Stimulated activated CD4-positive, alpha-beta T cell treated with anti-CD3 and anti-CD28 coated beads, TNF-alpha, amount 100 ng/mL, for 24 hours (primary cell): ENCODE data around the gene DPF1.

Experiments
- DNase-seq, 3 experiments: peaks; one replicate each; pipeline ENCODE4 v3.0.0-alpha.2; 2020; ENCODE audit warnings: low read depth in 3 of 3

Gene DPF1

DNA sequence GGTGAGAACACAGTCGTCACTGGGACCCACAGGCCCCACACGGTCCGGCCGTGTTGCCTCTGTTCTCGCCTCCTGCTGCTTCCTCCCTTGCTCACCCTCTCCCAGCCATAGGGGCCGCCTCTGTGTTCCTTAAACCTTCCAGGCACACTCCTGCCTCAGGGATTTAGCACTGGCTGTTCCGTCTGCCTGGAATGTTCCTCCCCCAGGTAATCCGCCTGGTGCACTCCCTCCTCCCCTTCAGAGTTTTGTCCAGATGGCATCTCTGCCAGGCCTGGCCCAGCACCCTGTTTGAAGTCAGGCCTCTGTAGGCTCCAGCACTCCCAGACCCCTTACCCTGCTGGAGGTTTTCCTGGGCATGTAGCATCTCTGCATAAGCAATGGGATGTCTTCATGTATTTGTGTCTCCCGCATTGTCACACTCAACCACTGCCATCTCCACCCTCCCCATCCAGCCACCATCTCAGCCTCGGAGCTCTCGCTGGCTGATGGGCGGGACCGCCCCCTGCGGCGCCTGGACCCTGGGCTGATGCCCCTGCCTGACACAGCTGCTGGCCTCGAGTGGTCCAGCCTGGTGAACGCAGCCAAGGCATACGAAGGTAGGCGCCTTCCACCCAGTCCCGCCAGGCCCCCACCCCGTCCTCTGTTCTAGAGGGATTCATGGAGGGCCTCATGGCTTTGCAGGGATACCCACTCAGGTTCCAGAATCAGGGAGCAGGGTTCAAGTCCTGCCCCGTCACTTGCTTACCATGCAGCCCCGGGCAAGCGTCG lies 25.9 kb downstream of the DPF1 start:
- no peak for DNase-seq

DNA sequence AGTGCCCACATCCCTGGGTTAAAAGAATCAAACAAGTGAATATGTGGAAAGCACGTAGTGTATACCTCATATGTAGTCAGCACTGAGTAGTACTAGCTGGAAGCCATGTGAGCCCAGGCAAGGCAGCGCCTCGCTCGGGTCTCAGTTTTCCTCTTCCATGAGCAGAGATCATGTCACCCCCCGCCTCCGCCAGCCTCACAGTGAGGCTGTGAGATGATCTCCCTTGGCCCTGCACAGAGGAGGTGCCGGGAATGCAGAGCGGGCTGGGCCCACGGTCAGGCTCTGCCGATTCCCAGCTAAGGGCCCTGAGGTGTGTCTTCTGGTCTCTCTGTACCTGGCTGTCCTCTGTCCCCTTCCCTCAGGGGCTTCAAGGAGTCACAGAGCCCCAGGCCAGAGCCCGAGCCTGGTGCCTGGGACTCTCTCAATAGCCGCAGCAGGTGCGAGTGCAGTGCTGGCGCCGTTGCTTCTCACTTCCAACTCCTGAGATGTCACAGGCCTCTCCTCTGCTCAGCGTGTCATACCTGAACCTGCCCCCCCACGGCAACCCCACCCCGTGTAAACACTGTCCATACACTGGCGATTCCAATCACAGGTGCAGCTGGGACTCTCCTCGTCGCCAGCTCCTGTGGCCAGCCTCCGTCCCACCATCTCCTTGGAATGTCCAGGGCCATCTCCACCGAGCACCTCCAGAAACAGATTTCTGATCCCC lies 26.9 kb downstream of the DPF1 start:
- DNase-seq = no peak

DNA sequence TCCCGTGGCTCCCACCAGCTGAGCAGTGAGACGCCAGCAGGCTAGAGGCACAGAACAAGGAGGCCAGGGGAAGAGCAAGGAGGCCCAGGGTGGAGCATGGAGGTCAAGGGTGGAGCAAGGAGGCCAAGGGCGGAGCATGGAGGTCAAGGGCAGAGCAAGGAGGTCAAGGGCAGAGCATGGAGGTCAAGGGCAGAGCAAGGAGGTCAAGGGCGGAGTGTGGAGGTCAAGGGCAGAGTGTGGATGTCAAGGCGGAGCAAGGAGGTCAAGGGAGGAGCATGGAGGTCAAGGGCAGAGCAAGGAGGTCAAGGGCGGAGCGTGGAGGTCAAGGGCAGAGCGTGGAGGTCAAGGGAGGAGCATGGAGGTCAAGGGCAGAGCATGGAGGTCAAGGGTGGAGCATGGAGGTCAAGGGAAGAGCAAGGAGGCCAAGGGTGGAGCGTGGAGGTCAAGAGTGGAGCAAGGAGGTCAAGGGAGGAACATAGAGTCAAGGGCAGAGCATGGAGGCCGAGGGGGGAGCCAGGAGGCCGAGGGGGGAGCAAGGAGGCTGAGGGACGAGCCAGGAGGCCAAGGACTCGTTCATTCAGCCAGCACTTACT lies 27.7 kb downstream of the DPF1 start:
- no peak for DNase-seq

DNA sequence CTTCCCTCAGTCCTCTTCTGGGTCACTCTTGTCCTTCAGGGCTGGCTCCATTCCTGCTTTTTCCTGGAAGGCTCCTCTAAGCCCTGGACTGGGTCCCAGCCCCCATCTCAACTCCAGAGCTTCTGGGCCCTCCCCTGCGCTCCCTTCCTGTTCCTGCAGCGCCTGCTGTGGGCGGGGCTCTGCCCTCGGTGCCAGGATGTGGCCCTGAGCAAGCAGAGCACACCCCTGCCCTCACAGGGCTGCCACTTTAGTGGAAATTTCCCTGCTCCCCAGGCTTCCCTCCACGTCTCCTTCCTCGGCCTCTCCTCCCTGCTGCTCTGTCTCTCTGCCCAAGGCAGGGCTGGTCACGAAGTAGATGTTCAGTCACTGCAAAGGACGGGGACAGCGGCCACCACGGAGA lies 28.8 kb downstream of the DPF1 start:
- no peak for DNase-seq

DNA sequence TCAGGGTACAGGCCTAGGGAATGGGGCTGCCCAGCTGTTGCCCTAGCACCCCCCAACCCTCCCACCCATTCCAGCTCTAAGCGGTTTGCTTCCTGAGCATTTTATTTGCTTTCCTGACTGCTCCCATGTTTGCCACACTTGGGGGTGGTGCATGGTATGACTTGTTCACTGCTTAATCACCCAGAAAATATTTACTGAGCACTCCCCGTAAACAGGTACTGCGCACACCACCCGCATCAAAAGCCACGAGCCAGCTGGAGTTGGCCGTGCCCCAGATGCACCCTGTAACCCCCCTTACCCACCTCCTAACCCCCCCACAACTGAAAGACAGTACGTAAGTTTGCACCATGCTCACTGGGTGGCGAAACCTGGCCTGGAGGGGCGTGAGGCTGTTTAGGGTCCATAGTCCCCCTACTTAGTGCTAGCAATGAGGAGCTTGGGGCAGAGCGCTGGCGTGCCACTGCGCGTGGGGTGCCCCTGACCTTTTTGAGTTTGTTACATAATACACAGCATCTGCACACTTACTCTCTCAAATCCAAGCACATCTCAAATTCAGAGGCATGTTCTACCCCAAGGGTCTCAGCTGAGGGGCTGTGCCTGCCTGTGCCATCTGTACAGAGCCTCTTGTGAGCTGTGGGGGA lies 29.8 kb downstream of the DPF1 start:
- DNase-seq = no peak

DNA sequence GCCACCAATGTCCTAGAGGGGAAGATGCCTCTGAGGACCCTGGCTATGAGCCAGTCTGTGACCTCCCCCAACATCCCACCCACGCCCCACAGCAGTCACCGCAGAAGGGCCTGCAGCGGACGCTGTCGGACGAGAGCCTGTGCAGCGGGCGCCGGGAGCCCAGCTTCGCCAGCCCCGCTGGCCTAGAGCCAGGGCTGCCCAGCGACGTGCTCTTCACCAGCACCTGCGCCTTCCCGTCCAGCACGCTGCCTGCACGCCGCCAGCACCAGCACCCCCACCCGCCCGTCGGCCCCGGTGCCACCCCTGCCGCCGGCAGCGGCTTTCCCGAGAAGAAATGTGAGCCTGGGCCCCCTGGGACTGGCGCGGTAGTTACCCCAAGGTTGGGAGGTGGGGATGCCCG lies 30.6 kb downstream of the DPF1 start:
- DNase-seq = no peak

DNA sequence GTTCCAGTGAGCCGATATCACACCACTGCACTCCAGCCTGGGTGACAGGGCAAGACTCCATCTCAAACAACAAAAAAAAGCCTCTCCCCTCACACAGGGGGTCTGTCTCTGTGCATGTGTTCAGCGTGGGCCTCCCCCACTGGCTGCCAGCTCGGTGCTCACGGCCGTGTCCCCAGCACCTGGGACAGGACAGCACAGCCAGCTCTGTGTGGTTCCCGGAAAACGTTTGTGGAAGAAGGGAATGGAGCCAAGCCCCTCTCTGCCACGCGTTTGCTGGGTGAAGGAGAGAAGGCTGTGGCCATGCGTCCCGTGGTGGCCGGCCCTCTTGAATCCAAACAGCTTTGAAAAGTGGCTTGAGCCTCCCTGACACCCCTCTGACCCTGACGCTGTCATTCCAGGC lies 32.3 kb downstream of the DPF1 start:
- DNase-seq = no peak

DNA sequence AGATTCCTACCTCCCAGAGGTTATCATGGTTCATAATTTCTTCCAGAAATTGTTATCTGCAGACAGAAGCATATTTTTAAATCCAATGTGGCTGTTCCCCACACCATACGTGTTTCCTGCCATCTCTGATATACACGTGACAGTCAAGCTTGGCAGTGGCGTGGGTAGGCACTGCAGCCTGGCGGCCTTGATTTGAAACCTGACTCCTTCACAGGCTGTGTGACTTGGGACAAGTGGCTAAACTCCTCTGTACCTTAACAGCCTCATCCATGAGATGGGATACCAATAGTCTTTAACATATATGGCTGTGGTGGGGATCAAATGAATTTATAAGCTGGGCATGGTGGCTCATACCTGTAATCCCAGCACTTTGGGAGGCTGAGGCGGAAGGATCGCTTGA lies 33.2 kb downstream of the DPF1 start:
- no peak for DNase-seq

DNA sequence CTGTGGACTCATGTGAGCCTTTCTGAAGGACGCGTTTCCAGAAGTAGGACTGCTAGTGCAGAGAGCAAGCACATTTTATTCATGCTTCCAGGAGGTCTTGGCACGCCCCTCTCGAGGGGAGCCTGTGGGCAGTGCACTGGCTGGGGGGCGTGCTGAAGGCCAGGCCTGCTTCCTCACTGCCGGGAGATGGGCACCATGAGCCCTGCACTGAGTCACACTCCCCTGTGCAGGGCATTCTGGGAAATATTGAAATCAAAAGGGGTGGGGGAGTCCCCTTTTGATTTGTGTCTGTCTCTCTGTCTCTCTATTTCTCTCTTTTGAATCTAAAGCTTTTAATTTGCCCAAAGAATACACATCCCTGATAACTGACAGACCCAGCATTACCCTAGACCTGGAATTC lies 34.0 kb downstream of the DPF1 start:
- DNase-seq = no peak

DNA sequence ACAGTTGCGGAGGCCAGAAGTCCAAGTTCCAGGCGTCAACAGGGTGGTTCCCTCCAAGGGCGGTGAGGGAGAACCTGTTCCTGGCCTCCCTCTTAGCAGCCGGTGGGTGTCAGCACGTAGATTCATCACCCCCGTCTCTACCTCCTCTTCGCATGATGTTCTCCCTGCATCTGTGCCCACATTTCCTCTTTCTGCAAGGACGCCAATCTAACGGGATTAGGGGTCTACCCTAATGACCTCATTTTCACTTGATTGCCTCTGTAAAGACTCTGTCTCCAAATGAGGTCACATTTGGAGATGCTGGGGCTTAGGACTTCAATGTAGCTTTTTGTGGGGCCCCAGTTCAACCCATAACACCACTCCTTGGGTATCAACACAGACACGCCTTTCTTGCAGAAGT lies 38.5 kb downstream of the DPF1 start:
- DNase-seq = no peak

DNA sequence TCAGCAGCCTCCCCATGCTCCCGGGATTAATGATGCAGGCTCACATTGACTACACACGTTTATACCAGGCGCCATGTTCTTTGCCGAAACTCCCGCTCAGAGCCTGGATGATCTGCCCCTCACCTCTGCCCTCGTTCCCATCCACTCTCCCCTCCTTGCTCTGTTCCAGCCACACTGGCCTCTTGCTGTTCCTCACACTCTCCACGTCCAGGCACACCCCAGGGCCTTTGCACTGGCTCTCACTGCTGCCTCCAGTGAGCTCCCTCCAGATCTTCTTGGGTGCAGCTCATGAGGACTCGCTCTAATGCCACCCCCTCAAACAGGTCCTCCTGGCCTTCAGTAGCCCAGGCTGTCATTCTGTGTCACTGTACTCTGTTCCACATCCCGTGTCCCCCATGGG lies 39.2 kb downstream of the DPF1 start:
- no peak for DNase-seq

DNA sequence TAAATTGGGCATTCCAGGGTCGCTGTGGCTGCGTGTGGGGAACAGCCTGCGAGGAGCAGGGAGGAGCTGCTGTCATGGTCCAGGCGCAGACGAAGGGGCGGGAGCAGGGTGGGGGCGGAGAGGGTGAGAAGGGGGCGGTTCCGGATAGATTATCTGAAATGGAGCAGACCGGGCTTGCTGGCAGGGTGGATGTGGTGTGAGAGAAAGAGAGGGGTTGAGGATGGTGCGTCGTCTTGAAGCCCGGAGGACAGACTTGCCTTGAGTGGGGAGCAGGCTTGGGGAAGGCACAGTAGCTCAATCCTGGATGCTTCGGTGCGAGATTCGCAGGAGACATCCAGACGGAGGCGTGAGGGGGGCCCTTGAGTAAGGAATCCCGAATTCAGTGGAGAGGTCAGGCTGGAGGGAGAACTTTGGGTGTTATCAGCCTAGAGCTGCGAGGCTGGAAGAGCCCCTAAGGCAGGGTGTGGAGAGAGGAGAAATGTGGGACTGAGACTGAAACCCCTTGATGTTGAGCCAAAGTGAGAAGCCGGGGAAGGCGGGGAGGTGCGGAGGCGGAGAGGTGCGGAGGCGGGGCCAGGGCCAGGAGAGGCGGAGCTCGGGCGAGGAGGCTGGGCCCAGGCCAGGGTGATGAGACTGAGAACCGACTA lies 40.6 kb downstream of the DPF1 start:
- DNase-seq = no peak

DNA sequence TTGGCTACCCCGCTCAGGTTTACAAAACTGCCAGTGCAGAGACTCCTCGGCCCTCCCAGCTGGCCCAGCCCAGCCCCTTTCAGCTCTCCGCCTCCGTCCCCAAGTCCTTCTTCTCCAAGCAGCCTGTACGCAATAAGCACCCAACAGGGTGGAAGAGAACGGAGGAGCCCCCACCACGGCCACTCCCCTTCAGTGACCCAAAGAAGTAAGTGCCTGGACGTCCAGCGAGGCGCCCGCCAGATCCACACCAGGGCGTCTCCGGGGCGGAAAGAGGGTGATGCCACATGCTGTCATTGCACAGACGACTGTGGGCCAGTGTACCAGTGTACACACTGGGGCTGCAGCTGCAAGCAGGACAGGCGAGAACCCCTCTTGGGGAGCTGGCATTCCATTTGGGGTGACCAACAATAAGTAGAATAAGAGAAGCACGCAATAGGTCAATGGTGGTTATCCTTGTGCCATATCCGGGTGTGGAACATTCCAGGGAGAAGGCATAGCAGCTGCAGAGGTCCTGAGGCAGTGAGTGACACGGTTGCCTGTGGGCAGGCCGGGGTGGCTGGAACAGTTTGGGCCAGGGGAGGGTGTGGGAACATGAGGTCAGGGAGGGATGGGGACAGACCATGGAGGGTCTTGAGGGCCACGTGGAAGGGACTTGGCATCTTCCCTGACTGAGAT lies 41.3 kb downstream of the DPF1 start:
- no peak for DNase-seq

DNA sequence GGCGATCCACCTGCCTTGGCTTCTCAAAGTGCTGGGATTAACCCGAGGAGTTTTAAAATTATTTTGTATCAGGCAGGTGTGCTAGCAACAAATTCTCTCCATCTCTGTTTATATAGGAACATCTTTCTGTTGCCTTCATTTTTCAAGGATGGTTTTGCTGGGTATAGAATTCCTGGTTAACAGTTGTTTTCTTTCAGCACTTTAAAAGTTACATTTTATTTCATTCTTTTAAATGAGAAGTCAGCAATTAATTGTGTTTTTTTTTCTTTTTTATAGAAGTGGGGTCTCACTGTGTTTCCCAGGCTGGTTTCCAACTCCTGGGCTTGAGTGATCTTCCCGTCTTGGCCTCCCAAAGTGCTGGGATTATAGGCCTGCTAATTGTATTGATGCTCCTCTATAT lies 44.0 kb downstream of the DPF1 start:
- DNase-seq = no peak

DNA sequence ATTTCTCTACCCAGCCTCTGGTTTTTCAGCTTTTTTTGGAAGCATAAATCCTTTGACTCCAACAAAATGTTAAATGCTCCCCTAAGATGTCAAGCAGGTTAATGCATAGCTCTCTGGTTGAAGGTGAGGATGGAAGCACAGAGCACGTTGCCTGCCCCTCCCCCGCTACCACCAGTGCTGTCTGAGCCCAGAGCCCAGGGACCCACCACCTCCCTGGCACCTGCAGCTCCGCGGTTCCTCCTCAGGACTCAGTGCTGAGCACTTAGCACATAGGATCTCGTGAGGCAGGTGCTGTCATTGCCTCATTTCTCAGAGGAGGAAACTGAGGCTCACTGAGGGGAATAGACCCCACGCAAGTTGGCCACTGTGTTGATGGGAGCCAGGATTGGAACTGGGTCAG lies 48.6 kb downstream of the DPF1 start:
- DNase-seq = no peak

DNA sequence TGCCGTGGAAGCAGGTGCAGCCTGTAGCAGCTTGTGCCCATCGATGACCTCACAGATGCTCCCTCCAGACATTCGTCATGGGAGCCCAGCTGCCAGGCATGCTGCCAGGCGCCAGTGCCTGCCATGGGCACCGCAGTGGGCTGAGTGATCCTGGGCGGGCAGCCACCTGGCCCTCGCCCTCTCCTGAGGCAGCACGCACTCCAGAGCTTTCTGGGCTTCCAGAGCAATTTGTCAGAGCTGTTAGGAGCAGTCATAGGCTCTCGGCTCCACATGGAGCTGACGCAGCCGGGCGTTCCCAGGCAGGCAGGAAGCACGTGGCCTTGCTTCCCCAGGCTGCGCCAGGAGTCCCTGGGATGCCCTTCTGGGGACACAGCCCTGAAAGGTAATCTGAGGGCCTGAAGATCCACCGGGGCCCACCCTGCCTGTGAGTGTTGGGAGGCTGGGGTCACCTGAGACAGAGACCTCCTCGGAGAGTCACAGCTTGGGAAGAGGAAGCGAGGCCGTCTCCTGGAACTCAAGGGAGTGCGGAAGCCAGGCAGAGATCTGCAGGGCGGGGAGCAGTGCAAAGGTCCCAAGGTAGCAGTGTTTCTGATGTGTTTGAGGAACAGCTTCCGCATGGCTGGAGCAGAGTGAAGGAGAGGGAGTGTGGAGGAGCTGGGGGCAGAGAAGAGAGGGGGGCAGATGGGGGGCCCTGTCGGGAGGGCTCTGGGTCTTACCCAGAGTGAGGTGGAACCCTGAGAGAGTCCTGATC lies 50.6 kb downstream of the DPF1 start:
- DNase-seq = no peak

DNA sequence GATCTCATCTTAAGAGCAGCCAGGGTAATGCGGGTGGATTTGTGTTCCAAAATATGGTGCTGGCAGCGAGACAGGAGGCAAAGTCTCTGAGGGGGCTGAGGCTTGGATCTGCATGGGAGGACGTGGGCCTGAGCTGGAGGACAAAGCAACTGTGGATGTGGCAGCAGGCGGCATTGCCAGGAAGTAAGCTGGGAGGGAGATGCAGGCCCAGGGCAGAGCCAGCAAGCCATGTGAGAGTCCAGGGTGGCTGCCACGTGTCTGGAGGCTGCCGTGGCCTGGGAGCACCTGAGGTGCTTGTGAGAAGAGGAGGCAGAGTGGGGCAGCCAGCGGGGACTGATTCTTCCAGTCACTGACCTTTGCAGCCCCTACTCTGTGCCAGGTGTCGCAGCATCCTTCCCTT lies 52.0 kb downstream of the DPF1 start:
- DNase-seq = no peak

DNA sequence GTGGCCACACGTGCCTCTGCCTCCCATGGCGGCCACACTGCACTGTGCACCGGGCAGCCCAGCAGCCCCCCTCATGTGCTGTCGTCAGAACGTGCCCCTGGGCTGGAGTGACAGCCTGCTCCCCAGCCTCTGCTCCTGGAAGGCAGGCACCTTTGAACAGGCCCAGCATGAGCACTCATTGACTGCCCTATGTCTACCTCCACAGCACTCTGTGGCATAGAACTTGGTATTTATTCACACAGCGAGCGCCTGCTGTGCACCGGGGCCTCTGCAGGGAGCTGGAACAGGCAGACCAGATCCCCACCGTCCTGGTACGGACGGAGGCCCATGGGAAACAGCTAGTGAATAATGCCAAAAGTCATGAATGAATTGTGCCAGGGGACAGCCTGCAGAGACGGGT lies 53.7 kb downstream of the DPF1 start:
- no peak for DNase-seq

DNA sequence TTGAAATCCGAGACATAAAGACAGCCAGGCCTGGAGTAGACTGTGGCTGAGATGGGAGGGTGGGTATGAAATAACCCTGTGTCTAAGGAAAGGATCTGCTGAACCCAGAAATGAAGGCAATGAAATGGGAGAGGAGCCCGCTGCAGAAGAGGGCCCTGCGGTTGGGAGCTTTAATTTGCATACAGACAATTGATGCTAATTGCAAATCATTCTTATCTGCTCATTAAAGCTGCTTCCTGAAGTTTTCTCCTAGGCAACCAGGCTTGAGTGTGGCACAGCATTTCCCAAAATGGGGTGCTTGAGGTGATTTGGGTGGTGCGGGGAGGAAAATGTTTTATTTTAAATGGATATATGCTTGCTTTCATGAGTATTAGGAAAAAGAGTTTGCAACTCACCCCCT lies 55.4 kb downstream of the DPF1 start:
- DNase-seq = no peak

DNA sequence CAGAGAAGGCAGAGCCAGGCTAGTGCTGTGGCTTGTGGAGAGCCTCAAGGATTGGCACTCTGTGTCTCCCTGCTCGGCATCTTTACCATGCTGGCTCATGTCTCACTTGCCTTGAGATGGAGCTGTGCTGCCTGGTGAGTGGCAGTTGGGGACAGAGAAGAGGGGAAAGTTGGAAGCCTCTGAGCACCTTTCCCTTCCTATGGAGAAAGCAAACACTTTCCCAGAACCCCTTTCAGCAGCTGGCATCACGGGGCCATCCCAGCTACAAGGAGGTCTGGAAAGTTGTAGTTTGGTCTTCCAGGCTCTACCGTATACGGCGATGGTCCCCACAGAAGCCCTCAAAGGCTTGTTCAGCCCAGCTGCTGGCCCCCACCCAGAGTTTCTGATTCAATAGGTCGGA lies 58.7 kb downstream of the DPF1 start:
- DNase-seq = no peak

DNA sequence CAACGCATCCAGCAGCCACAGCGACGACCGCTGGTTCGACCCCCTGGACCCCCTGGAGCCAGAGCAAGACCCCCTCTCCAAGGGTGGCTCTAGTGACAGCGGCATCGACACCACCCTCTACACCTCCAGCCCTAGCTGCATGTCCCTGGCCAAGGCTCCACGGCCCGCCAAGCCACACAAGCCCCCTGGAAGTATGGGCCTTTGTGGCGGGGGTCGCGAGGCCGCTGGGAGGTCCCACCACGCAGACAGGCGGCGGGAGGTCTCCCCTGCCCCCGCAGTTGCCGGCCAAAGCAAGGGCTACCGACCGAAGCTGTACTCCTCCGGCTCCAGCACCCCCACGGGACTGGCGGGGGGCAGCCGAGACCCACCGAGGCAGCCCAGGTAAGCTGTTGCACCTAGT lies 59.5 kb downstream of the DPF1 start:
- no peak for DNase-seq
